ENCODE measurements around the gene IFT88.
A peak's percentile ranks its signal among the peaks of the same experiment; 100 is the strongest.
"Not testable (repeated sequence)": the region's sequence is repeated elsewhere in the genome, so short reads cannot be mapped to it uniquely, and the experiment has no call there.

The IFT88 gene

DNA sequence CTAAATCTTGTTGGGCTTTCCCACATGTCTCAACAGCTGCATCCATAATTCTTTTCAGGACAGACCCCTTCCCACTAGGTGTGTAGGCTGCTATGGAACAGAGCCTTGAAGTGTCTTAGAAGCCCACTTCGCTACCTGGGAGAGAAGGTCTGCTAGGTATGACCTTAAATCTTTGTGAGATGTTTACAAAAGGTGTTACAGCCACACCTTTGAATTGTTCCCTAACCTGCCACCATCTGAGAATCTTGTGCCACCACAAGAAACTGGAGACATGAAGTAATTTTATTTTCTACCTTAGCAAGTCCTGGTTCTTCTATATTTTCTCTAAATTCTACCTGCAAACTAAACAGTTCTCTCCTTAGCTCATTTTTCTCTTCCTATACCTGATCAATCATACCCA, 69.1 kb downstream of the IFT88 start:
- no peak for DNase-seq

DNA sequence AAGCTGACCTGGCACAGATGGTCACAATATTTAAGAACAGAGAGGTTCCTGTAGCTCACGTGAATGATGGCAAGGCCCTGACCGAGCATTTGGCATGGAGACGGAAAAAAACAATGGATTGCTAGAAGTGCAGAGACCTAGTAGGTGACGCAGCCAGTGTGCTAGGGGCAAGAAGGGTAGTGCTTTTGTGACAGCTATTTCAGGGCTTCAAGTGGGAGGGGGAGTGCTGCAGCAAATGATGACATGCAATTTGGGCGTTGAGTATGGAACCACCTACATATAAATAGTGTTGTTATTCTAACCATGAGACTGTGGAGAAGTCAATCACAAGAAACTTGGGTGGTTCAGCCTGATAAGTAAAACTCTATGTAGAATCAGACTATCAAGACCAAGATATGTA, 70.9 kb downstream of the IFT88 start:
- DNase-seq, result no peak

GRCh38 chr13:20647758-20648157, 80.8 kb downstream of the IFT88 start:
- no peak for DNase-seq

DNA sequence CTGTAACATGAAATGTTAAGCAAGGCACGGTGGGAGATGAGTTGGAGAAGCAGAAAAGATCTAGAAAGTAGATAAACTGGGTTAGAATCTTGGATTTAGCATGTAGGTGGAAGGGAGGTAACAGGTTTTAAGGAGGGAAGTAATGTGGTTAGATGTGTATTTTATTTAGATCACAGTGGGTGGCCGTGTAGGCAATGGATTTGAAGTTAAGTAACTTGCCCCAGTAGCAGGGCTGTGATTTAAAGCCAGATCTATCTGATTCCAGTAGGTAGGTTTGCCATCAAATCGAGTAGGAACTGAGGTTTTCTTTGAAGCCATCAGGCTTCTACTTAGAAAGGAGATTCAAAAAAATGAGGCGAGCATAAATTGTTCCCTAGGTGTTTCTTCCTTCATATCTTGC, 86.0 kb downstream of the IFT88 start:
- no peak for DNase-seq

DNA sequence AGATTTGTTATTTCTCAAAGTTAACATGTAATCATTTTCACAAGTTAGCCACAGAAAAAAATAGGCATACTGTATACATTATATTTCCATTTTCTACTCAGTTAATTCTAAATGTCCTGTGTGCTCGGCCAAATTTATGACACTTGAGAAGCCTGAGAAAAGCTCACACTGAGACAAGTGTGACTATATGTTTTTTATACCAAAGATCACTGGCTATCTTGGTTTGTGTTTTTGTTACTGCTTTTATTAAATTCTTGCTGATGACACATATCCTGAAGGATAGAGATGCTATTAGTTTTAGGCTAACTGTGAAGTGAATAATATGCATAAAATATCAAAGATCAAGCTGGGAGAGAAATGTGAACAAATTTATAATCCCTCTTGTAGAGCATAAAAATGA, 87.2 kb downstream of the IFT88 start:
- DNase-seq, result no peak

GRCh38 chr13:20658451-20659040, 91.6 kb downstream of the IFT88 start:
- DNase-seq, result no peak

DNA sequence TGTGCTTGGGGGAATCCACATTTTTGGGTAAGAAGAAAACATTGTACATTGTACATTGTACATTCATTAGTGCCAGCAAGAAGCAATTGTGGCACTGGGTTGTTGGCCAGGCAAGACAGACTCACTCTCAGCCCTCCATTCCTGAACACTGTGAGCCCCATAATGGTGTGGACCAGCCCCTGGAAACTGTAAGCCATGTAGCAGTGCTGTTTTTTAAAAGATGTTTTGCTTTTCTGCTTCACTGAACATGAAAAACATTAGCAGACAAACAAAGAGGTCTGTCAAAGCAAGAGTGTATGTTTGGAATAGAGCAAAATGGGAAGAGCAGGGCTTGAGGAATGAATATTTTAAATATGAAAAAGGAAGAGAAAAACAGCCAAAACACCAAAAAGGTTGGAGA, 97.4 kb downstream of the IFT88 start:
- DNase-seq, result no peak

DNA sequence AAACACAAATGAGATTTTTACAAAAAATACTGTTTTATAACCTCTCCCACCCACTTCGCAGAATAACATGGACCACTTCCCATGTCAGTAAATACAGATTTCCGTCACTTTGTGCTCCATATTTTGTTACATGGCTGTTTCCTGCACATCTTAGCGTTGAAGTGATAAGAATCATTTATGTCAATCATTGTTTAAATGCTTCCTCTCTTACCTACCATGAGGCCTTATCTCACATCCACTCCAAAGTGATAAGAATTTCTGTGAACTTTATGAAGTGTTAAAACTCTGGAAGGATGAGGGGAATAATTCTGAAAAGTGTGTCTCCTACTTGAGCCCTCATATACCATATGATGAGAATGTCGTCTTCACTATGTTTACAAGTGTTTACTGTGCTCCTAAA, 100.0 kb downstream of the IFT88 start:
- no peak for DNase-seq

- DNase-seq, result no peak
These were observed 101.0 kb downstream of the IFT88 start for GRCh38 chr13:20667857-20668437.

DNA sequence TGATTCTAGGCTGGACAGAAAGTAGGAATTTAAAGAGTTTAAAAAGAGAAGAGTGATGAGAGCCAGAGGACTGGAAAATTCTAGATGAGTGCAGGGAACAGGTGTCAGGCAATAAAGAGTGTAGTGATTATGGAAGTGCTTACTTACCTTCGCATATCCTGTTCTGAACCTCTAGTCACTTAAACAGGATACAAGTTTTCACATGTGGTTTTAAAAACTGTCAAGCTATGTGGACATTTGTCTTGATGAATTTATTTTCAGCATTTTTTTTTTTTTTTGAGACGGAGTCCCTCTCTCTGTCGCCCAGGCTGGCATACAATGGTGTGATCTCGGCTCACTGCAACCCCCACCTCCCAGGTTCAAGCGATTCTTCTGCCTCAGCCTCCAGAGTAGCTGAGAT, 102.2 kb downstream of the IFT88 start:
- peak; percentile 10 for DNase-seq

DNA sequence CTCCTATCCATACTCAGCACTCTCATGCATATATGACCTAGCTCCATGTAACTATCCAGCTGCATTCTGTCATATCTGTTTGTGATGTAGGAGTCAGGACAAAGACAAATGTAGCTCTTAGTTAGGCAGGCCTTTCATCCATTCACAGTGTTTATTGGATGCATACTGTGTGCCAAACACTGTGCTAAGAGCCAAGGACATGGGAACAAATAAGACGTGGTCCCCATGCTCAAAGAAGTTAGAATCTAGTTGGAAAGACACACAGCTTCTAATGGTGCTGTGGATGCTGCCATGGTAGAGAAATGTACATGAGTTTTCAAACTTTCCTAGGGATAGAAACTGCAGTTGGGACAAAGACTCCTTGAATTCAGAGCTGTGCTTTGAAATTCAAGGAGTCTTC, 104.8 kb downstream of the IFT88 start:
- no peak for DNase-seq

DNA sequence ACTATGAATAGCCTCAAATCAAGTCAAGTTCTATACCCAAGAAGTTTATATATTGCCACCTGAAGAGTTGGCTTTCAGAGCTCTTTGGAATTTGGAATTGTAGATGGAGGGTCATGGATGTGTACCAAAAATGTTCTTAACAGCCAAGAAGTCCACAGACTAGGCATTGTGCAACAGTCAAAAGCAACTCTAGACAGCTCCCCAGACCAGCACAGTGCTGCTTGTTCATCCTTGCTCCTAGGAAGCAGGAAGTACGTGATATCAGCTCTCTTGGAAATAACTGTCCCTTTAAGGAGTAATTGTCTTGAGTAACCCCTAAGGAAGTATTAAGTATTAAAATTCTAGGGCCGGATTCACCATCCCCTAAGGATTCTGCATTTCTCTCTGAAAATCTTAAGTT, 105.8 kb downstream of the IFT88 start:
- no peak for DNase-seq

GRCh38 chr13:20673715-20674114, 106.8 kb downstream of the IFT88 start:
- no peak for DNase-seq

- DNase-seq, result no peak
These were observed 109.3 kb downstream of the IFT88 start for GRCh38 chr13:20676213-20676612.

DNA sequence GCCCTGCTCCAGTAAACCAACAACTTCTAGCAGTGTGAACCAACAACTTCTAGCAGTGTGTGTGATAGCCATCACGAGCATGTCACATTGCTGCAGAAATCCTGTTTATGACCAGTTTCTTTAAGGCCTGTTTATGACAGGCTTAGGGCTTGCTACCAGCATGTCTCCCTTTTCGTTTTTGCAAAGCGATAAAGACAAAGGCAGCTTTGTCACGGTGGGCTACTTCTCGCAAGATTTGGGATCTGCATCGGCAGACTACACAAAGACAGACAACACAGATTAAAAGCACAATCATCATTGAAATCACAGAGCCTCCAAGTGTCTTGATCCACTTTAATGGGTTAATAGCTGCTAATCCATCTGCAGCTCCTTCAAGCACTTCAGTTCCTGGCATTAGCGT, 111.6 kb downstream of the IFT88 start:
- not testable (repeated sequence) for DNase-seq

DNA sequence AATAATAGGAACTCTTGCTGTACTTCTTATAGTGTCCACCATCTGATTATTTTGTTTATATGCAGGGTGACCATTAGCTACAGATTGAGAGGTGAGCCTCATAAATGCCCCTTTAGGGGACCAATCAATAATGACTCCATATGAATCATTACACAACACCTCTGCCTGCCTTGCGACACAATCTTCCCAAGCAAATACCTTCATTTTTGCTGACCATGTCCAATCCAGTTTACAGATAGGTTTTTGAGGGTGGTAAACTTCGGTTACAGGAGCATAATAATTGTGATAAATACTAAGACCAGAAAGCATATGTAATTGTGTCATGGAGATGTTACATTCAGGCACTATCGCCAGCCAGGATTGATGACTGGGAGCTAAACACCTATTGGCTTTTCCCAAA, 112.9 kb downstream of the IFT88 start:
- DNase-seq, result no peak

DNA sequence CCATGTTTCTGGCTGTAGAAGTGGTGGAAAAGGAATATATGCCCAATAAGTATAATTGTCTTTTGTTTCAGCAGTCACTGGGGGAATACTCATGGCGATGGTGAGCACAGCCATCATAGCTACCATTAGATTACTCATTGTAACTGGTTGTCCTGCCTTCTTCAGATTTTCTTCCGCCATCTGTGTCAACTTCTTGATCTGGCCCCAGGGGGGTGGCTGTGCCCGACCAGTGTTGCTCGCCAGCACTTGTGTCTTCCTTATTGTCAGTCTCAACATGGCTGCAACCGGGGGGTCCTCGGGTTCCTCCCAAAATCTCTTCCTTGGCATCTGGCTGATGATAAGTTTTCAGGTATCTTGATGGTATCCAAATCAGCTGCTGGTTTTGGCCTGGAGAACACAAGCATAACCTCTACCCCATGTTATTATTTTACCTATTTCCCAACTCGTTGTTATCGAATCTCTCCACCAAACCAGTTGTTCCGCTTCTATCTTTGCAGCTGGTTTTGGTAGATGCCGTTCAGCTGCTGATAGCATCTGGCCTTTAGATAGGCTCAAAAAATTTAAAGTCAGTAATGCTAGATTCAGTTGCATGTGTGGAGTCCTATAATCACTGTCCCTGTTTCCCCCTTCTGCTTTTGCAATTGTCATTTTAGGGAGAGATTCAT, 113.6 kb downstream of the IFT88 start:
- no peak for DNase-seq

DNA sequence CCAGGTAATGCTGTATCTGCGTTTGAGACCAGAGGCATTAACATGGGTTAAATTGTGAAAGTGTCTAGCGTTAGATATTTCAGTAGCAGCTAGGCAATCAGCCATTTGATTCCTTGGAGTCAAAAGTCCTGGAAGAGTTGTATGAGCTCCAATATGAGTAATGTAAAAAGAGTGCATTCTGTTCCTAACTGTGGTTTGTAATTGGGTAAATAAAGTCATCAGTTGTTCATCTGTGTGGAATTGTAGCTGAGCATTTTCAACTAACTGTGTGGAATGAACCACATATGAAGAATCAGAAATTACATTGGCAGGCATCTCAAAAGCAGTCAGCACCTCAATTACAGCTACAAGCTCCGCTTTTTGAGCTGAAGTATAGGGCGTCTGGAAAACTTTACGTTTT, 114.5 kb downstream of the IFT88 start:
- not testable (repeated sequence) for DNase-seq

DNA sequence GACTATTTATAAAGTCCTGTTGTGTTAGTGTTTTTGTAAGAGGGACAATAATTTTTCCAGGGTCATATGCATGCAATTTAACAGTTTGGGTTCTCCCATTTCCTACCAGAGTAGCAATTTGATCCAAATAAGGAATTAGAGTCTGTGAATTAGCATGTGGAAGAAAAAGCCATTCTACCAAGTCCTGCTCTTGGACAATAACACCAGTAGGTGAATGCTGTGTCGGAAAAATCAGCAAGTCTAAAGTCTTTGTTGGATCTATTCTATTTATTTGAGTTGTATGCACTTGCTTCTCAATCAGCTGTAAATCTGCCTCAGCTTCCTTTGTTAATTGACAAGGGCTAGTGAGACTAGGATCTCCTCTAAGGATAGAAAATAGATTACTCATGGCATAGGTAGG, 115.1 kb downstream of the IFT88 start:
- DNase-seq, result no peak

GRCh38 chr13:20684041-20684440, 117.1 kb downstream of the IFT88 start:
- DNase-seq, result no peak

DNA sequence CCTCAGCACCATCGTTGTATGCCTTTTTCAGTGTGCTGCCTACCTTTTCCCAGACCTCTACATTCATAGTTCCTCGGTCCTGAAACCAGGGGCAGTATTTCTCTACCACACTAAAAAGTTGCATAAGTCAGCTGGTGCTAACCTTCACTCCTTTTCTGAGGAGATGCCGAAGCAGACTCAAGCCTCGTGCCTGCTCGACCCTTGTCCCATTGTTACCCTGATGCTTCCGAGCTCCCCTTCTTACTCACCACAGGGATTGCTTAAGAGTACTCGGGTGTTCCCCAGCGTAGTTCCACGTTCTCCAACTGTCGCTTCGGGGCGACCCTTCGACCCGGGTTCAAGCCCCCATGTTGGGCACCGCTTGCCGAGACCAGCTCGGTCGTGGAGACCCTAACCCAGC, 117.6 kb downstream of the IFT88 start:
- no peak for DNase-seq

GRCh38 chr13:20685092-20685491, 118.1 kb downstream of the IFT88 start:
- no peak for DNase-seq

DNA sequence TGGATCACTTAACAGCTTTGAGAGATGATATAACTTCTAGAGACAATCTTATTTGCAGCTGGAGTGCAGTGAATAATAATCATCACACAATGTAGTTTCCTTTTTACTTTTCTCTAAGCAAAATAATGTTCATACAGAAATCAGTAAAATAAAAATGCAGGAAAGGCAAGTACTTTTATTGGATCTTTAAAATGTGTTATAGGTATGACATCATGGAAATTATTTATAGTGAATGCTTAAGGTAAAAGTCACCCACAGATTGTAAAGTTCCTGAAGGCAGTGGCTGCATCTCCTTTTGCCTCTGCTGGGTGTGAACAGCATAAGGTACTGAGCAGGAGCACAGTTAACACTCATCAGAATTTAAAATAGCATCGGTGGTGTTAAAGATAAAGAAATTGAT, 119.2 kb downstream of the IFT88 start:
- DNase-seq, result no peak

- DNase-seq, result no peak
These were observed 120.1 kb downstream of the IFT88 start for GRCh38 chr13:20686863-20687579.
